Subcutaneous abdominal adipose tissue (tissue), 5 donors: ENCODE data around the gene BRD9.
"Not testable (repeated sequence)": the region's sequence is repeated elsewhere in the genome, so short reads cannot be mapped to it uniquely, and the experiment has no call there.

Experiments
- H3K27ac ChIP-seq: one replicate; pipeline ENCODE4 v1.7.0; 2013; ENCODE audit warnings: low read depth, mild to moderate bottlenecking, inconsistent platforms, low read length, moderate library complexity
- H3K27me3 ChIP-seq, 5 donors: one replicate each; pipeline ENCODE4 v1.7.0; 2013; ENCODE audit warnings: low read length in 5 of 5, inconsistent platforms in 1 of 5; ENCODE audit not compliant: control insufficient read depth in 5 of 5, insufficient read depth in 4 of 5
- H3K36me3 ChIP-seq, 5 donors: one replicate each; pipeline ENCODE4 v1.7.0; 2013; ENCODE audit warnings: low read length in 5 of 5; ENCODE audit not compliant: control insufficient read depth in 5 of 5, insufficient read depth in 5 of 5
- H3K4me1 ChIP-seq, 5 donors: one replicate each; pipeline ENCODE4 v1.7.0; 2013; ENCODE audit warnings: low read length in 5 of 5, mild to moderate bottlenecking in 3 of 5, moderate library complexity in 1 of 5; ENCODE audit not compliant: control insufficient read depth in 5 of 5, insufficient read depth in 5 of 5
- H3K4me3 ChIP-seq, 5 donors: one replicate each; pipeline ENCODE4 v1.7.0; 2013; ENCODE audit warnings: low read length in 5 of 5, low read depth in 1 of 5
- H3K9ac ChIP-seq, 5 donors: one replicate each; pipeline ENCODE4 v1.7.0; 2013; ENCODE audit warnings: low read length in 5 of 5, mild to moderate bottlenecking in 4 of 5, moderate library complexity in 3 of 5
- H3K9me3 ChIP-seq, 5 donors: one replicate each; pipeline ENCODE4 v1.7.0; 2013; ENCODE audit warnings: low read length in 5 of 5; ENCODE audit not compliant: control insufficient read depth in 5 of 5
- donor health status: healthy.
- donor health status: healthy.
- donor health status: healthy.
- donor health status: healthy.
- donor health status: healthy.

BRD9 gene

DNA sequence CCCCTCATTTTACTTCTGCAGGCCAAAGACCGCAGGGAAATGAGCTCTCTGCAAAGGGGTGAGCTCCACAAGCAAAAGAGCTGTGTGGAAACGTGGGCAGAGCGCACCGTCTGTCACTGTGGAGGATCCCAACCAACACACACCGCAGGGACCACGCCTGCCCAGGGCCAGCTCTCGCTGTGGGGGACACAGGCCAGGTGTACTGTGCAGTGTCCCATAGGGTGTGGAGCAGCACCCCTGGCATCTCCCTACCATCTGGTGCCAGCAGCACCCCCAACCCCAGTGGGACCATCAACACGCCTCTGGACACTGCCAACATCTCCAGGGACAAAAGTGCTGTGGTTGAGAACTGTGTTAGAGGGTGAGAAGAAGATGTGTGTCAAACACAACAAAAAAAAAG, 13.9 kb downstream of the BRD9 start:
- H3K36me3 ChIP-seq = peaks cover 0 to 80% (median 75%) of the 10 kb centered on the region in 5 donors
- not testable (repeated sequence) for H3K27me3 ChIP-seq, H3K27ac ChIP-seq, H3K9ac ChIP-seq, H3K4me3 ChIP-seq, H3K4me1 ChIP-seq, H3K9me3 ChIP-seq

DNA sequence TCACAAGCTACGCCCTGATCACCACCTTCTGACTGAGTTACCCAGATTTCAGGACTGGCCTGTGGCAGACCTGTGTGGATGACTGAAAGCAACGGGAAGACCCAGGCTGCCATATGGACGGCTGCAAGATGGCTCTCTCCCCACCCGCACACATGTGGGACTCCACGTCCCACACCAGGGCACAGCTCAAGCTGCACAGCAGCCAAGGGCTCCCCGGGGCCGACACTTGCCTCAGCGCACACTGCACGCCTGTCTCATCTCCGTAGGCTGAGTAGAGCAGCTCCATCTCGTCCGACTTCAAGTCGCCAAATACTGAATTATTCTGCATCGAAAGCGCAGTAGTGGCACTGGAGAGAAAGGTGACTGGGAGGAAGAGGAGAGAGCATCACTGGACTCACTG, 14.5 kb downstream of the BRD9 start:
- Histone ChIP-seq H3K4me1 (peaks cover 0 to 5% (median 0%) of the 10 kb centered on the region in 5 donors), H3K9me3 (no peaks in the 10 kb centered on the region), H3K27ac (no peak overlapping the region), H3K4me3 (no peak overlapping the region), H3K36me3 (peaks cover 0 to 80% (median 75%) of the 10 kb centered on the region in 5 donors), H3K27me3 (no peaks in the 10 kb centered on the region), H3K9ac (no peak overlapping the region)

DNA sequence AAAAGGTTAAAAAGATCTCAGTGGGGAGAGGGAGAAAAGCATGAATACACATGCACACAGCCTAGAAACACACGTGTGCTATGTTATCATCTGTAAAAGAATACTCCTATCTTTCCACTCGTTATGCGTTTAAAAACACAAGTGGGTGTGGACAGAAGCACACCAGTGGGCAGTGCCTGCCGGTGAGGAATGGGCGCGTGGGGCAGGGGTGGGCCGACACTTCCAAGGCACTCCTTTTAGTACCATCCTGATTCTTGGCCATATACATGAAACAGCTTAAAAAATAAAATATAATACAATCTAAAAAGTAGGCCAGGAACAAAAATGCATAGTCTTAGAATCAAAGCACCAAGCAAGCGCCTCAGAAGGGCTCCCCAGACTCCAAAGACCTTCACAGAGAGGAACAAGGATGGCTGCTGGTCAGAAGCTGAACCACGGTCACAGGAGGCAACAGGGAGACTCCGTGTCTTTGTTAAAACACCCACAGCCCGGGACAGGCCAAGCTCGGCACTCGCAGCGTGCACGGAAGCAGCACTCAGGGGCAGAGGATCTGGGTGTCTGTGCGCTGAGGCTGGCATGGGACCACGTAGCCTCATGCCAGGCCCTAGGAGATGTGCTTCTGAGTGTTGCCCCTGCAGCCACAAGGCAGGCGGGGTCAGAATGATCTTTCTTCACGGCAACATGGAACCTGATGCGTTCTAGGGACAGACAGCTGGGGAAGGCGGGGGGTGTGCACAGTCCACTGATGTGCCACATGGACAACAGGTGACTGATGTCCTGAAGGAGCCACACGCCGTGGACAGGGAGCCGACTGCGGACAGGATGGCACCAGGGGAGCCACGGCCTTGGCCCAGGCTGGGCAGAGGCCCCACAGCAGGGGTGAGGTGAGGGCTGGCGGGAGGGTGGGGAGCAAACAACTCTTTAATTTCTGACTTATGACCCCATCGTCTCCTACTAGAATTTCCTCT, 15.9 kb downstream of the BRD9 start:
- Histone ChIP-seq H3K9me3 (no peaks in the 10 kb centered on the region), H3K9ac (no peak overlapping the region), H3K27me3 (no peaks in the 10 kb centered on the region), H3K27ac (no peak overlapping the region), H3K36me3 (peaks cover 0 to 80% (median 72%) of the 10 kb centered on the region in 5 donors), H3K4me1 (peaks cover 0 to 11% (median 0%) of the 10 kb centered on the region in 5 donors), H3K4me3 (no peak overlapping the region)

GRCh38 chr5:875931-876330, 16.7 kb downstream of the BRD9 start:
- Histone ChIP-seq H3K9ac (no peak overlapping the region), H3K9me3 (no peaks in the 10 kb centered on the region), H3K27me3 (no peaks in the 10 kb centered on the region), H3K27ac (no peak overlapping the region), H3K4me3 (no peak overlapping the region), H3K4me1 (peaks cover 0 to 11% (median 0%) of the 10 kb centered on the region in 5 donors), H3K36me3 (peaks cover 4 to 80% (median 72%) of the 10 kb centered on the region in 5 donors)

DNA sequence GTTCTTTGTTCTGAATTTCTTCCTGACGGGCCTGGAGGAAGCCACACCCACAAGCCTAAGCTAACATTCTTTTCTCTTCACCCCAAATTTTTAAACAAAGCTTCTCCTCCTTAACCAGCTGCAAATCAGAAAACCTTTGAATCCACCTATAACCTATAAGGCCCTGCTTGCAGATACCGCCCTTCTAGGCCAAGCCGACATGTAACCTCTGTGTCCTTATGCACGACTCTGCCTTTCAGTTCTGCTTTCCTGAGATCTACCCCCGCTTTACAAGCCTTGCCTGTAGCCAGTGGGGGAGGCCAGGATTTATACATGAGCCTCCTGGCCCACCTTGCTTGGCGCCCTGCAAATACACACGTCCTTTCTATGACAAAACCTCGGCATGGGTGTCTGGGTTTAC, 19.3 kb downstream of the BRD9 start:
- H3K27me3 ChIP-seq = no peaks in the 10 kb centered on the region
- no peak overlapping the region for H3K4me3 ChIP-seq
- no peak overlapping the region for H3K27ac ChIP-seq
- H3K36me3 ChIP-seq = peaks cover 11 to 99% (median 92%) of the 10 kb centered on the region in 5 donors
- no peak overlapping the region for H3K9ac ChIP-seq
- H3K9me3 ChIP-seq = no peaks in the 10 kb centered on the region
- peaks cover 0 to 11% (median 0%) of the 10 kb centered on the region in 5 donors for H3K4me1 ChIP-seq

- Histone ChIP-seq H3K4me1 (peaks cover 0 to 11% (median under 1%) of the 10 kb centered on the region in 5 donors), H3K36me3 (peaks cover 11 to 99% (median 91%) of the 10 kb centered on the region in 5 donors), H3K9me3 (no peaks in the 10 kb centered on the region), H3K27me3 (no peaks in the 10 kb centered on the region), H3K4me3 (no peak overlapping the region), H3K27ac (no peak overlapping the region), H3K9ac (no peak overlapping the region)
Observed at GRCh38 chr5:872301-872700, 20.3 kb downstream of the BRD9 start.

DNA sequence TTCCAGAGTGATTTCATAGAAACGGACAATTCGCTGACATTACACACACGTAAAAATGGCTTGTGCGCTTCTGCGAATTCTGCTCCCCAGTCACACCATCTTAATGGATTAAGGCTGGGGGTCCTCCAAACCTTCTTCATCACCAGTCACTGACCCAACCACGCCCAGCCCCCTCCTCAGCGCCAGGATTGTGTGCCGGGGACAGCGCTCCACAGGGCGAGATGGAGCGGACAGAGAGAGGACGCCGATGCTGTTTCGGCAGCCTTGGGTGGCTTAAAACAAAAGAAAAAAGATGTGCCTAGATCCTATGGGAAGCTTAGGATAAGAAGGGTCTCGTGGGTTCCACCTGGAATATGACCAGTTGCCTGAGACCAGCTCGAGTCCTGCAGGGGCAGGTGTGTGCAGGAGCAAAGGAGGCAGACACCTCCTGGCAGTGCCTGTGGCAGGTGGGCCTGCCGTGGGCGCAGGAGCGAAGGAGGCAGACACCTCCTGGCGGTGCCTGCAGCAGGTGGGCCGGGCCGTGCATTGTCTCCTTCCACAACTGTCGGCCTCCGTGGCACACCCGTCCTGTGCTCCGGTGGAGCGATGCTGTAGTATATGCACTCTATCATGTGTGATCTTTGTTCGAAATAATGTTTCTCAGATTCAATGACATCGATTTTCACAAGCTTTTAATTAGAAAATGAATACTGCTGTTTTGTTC, 20.9 kb downstream of the BRD9 start:
- Histone ChIP-seq H3K36me3 (peaks cover 11 to 99% (median 89%) of the 10 kb centered on the region in 5 donors), H3K27ac (no peak overlapping the region)

DNA sequence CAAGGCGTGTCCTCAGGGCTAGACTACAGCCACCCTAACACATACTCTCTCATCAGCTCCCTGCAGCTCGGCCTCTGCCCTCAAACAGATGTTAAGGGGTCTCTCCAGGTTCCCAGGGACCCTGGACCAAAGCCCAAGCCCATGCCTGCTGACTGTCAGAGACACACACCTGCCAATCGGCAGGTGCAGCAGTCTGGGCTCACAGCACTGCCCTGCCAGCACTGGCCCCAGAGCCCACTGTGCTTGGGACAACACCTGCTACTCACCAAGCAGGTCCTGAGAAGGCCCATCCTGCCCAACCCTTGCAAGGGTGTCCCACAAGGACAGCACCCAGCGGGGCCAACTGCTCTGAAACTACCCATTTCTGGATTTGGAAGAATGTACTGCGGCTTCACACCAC, 21.6 kb downstream of the BRD9 start:
- Histone ChIP-seq H3K27me3 (no peaks in the 10 kb centered on the region), H3K36me3 (peaks cover 11 to 95% (median 85%) of the 10 kb centered on the region in 5 donors), H3K4me3 (no peak overlapping the region), H3K27ac (no peak overlapping the region), H3K4me1 (peaks cover 0 to 14% (median 9%) of the 10 kb centered on the region in 5 donors), H3K9me3 (no peaks in the 10 kb centered on the region), H3K9ac (no peak overlapping the region)

More for the DNA sequence above, 20.9 kb downstream of the BRD9 start:
- H3K4me3 ChIP-seq = no peak overlapping the region
- no peaks in the 10 kb centered on the region for H3K27me3 ChIP-seq
- no peaks in the 10 kb centered on the region for H3K9me3 ChIP-seq
- no peak overlapping the region for H3K9ac ChIP-seq
- peaks cover 0 to 14% (median 6%) of the 10 kb centered on the region in 5 donors for H3K4me1 ChIP-seq

DNA sequence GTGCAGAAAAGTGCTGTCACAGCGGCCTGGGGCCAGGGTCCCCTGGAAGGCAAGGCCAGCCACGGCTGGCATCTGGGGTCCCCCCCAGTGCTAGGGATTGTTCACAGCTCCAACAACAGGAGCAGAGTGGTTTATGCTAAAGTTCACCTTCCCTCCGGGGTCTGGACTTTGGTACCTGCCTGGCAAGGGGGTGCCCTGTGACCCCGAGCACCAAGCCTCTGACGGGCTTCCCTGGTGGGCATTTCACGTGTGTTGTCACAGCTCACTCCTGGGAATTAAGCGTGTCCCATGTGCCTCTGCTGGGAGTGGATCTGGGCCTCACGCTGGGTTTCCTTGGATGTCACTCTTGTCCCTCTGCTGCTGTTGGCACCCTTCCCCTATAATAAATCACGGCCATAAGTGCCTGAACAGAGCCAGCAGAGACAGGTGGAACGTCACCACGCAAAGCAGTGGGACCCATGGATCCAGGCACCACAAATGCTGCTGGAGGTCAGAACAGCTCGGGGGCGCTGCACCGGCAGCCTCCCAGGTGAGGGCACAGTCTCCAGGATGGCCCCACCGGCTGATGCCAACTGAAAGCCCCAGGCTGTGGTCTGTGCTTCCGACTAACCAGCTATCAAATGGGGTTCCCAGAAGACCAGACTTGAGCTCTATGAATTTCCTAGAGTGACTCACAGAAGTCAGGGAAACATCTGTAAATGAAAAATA, 24.0 kb downstream of the BRD9 start:
- Histone ChIP-seq H3K27ac (no peak overlapping the region), H3K4me3 (no peak overlapping the region), H3K9me3 (no peaks in the 10 kb centered on the region), H3K27me3 (no peaks in the 10 kb centered on the region), H3K36me3 (peaks cover 11 to 96% (median 89%) of the 10 kb centered on the region in 5 donors), H3K9ac (no peak overlapping the region), H3K4me1 (peaks cover 2 to 19% (median 10%) of the 10 kb centered on the region in 5 donors)
